Heart left ventricle (tissue), 16 donors: ENCODE measurements around the gene ARL8A. TPM values are rescaled to one million over a fixed set of nuclear protein-coding genes. Genes with fewer than 3 reads are reported as not detected.

Source experiments
- ATAC-seq, 4 donors: fragments of 200-7000 bp; cut with Tn5 transposase; one replicate each; pipeline ENCODE4 v1.9.1; 2020 to 2022; ENCODE audit warnings: moderate library complexity in 4 of 4, mild to moderate bottlenecking in 3 of 4, moderate number of reproducible peaks in 1 of 4
- DNase-seq, 5 donors: peaks; one replicate each; pipeline ENCODE4 v3.0.0-alpha.2; 2020
- H3K27ac ChIP-seq, 12 donors: fragments of 200-600 bp; sonication (generic) in 4 of 12; one replicate each; pipeline versions ENCODE4 v1.5.0 to v1.8.0; 2016 to 2022; ENCODE audit warnings: mild to moderate bottlenecking in 2 of 12
- H3K27me3 ChIP-seq, 9 donors: fragments of 200-600 bp; sonication (generic) in 2 of 9; one replicate each; pipeline versions ENCODE4 v1.5.1 to v1.8.0; 2016 to 2022; ENCODE audit warnings: mild to moderate bottlenecking in 3 of 9
- H3K36me3 ChIP-seq, 9 donors: fragments of 200-600 bp; sonication (generic) in 2 of 9; one replicate each; pipeline versions ENCODE4 v1.5.0 to v1.8.0; 2018 to 2022; ENCODE audit warnings: mild to moderate bottlenecking in 2 of 9
- H3K4me1 ChIP-seq, 12 donors: fragments of 200-600 bp; sonication (generic) in 4 of 12; one replicate each; pipeline versions ENCODE4 v1.5.0 to v1.8.0; 2016 to 2022; ENCODE audit warnings: mild to moderate bottlenecking in 3 of 12
- H3K4me3 ChIP-seq, 12 donors: fragments of 200-600 bp; sonication (generic) in 4 of 12; one replicate each; pipeline versions ENCODE4 v1.5.0 to v1.8.0; 2017 to 2022; ENCODE audit warnings: mild to moderate bottlenecking in 9 of 12, moderate library complexity in 4 of 12
- H3K9me3 ChIP-seq, 12 donors: fragments of 200-600 bp; sonication (generic) in 4 of 12; one replicate each; pipeline versions ENCODE4 v1.5.0 to v1.8.0; 2016 to 2022; ENCODE audit warnings: mild to moderate bottlenecking in 1 of 12
- CTCF ChIP-seq, 12 donors: fragments of 200-600 bp; sonication (generic) in 4 of 12; IDR thresholded peaks; one replicate each; pipeline versions ENCODE4 v1.5.0 to v1.8.0; 2018 to 2022; ENCODE audit warnings: antibody characterized with exemption in 12 of 12, mild to moderate bottlenecking in 5 of 12
- POLR2A ChIP-seq, 2 donors: fragments of 450-650 bp; IDR thresholded peaks; one replicate each; pipeline ENCODE4 v1.6.1; 2017; ENCODE audit warnings: antibody characterized with exemption in 2 of 2, mild to moderate bottlenecking in 2 of 2, moderate library complexity in 2 of 2
- WGBS, 4 donors: extraction: QIAGEN DNeasy Blood & Tissue Kit in 2 of 4; methylation state at CpG; one replicate each; pipeline versions ENCODE4 v1.1.5 to v1.1.7; 2013 to 2018; 5-methylcytosine and 5-hydroxymethylcytosine counted together
- intact Hi-C, 10 donors: fragments of 100-400 bp; cut with DNase I; formaldehyde crosslinking; loops; one replicate each; pipeline versions ENCODE4 v1.11.1 to v1.14.2; 2022
- polyA plus RNA-seq, 2 donors: library from polyadenylated mRNA; stranded (reverse); fragments of 200-250 nt; gene quantifications; one replicate each; pipeline ENCODE4 v1.2.3, GENCODE V29; 2013
- total RNA-seq, 9 donors: library from RNA; depleted of rRNA in 2 of 9; stranded (reverse); fragments of >200 nt in 2 of 9; fragmentation: NEBNext Ultra II Directional in 3 of 9; extraction: Animal tissue kit (Norgen Biotek cat#: 25700) in 3 of 9; gene quantifications; one replicate each; pipeline versions ENCODE4 v1.1.0 to v1.2.4, GENCODE V29; 2016 to 2023
- donor health status: ischemic (EF 13 %, LVEDD 7.1; RV severe dilation, severe dysfunction).
- donor health status: healthy with polysubstance abuse.
- donor health status: DM: no; HTN: yes; CAD: no.
- donor health status: DM: no; HTN: no; CAD: no.
- donor health status: ischemic (EF 25% LVEDD 6.9; RV normal size, moderate dysfunction).
- donor health status: ischemic (EF 25% LVEDD 5.7; RV mildly dilated, moderate dysfunction).
- donor health status: healthy.
- donor health status: DM: yes; HTN: yes; CAD: no.
- donor health status: ischemic (EF 35%, LVEDD 5.7; RV mildly dilated, moderate dysfunction).
- donor health status: nonischemic (EF 11% LVEDD 7.7; RV severe dilation, severe dysfunction).
- donor health status: DM: yes; HTN: yes; CAD: no.
- donor health status: PGD.
- donor health status: ischemic (EF 29% LVEDD 5.4; RV normal size, mild dysfunction).
- donor health status: nonischemic (EF 23%, LVEDD 6.1; RV moderate dilation, normal function).

The ARL8A gene
- total and polyA plus RNA-seq, 11 donors = 22.6 to 86.4 (median 73.3) TPM

- Histone ChIP-seq H3K36me3 (no peaks in the 10 kb centered on the region), H3K9me3 (no peaks in the 10 kb centered on the region), H3K4me3 (no peak overlapping the region), H3K27me3 (peaks cover 0 to 2% (median 0%) of the 10 kb centered on the region in 9 donors), H3K4me1 (peaks cover 0 to 4% (median 0%) of the 10 kb centered on the region in 12 donors), H3K27ac (no peak overlapping the region)
- intact Hi-C loops = loop anchor here in 1 of 10 donors (10.0 kb wide), 1 partner anchor 229 kb away; no protein-coding TSS in a partner anchor
- TF ChIP-seq POLR2A (IDR thresholded peaks at IDR 0.05) (no peak), CTCF (IDR thresholded peaks at IDR 0.05) (no peak)
- no peak for DNase-seq
- no peak for ATAC-seq
- WGBS, 4 donors = 71 to 86% (median 73%) methylated on average over 7 of the region's 7 CpGs
Observed at GRCh38 chr1:202124142-202124541, 20.4 kb downstream of the ARL8A start.

- intact Hi-C loops = loop anchor here in 1 of 10 donors (10.0 kb wide), 1 partner anchor 229 kb away; no protein-coding TSS in a partner anchor
- 89 to 94% (median 89%) methylated on average over 9 to 10 of the region's 10 CpGs for WGBS, 4 donors
- no peak for DNase-seq
- no peaks in the 10 kb centered on the region for H3K9me3 ChIP-seq
- ATAC-seq = no peak
- no peaks in the 10 kb centered on the region for H3K36me3 ChIP-seq
- H3K27ac ChIP-seq = no peak overlapping the region
- TF ChIP-seq CTCF (IDR thresholded peaks at IDR 0.05) (no peak), POLR2A (IDR thresholded peaks at IDR 0.05) (no peak)
- peaks cover 0 to 2% (median 0%) of the 10 kb centered on the region in 9 donors for H3K27me3 ChIP-seq
- H3K4me3 ChIP-seq = no peak overlapping the region
- peaks cover 0 to 7% (median 0%) of the 10 kb centered on the region in 12 donors for H3K4me1 ChIP-seq
Observed at GRCh38 chr1:202123336-202123813, 21.2 kb downstream of the ARL8A start.

- Histone ChIP-seq H3K4me1 (peaks cover 0 to 7% (median 0%) of the 10 kb centered on the region in 12 donors), H3K4me3 (no peak within 1 kb of the TSS), H3K27ac (no peak within 1 kb of the TSS), H3K27me3 (peaks cover 0 to 2% (median 0%) of the 10 kb centered on the region in 9 donors), H3K9me3 (no peaks in the 10 kb centered on the region), H3K36me3 (no peaks in the 10 kb centered on the region)
- TF ChIP-seq CTCF (IDR thresholded peaks at IDR 0.05) (peak in 10 of 12 donors; percentile 14 to 64 (median 41)), POLR2A (IDR thresholded peaks at IDR 0.05) (no peak)
- WGBS, 4 donors = 40 to 54% (median 49%) methylated on average over 16 to 19 of the region's 19 CpGs
- DNase-seq (peak in 3 of 5 donors; percentile 39 to 69 (median 60)), ATAC-seq (peak; percentile 23 to 77 (median 70))
- intact Hi-C loops = loop anchor here in 1 of 10 donors (10.0 kb wide), 1 partner anchor 228 kb away; no protein-coding TSS in a partner anchor
Observed at GRCh38 chr1:202122639-202123335, 21.8 kb downstream of the ARL8A start, which contains the start of gene GPR37L1. GPR37L1 (plus strand) TSS chr1:202122917; CDS start chr1:202122964, 47 bp downstream.

- Histone ChIP-seq H3K27me3 (peaks cover 0 to 2% (median 0%) of the 10 kb centered on the region in 9 donors), H3K4me1 (peaks cover 0 to 7% (median 0%) of the 10 kb centered on the region in 12 donors), H3K4me3 (no peak overlapping the region), H3K27ac (no peak overlapping the region), H3K9me3 (no peaks in the 10 kb centered on the region), H3K36me3 (no peaks in the 10 kb centered on the region)
- intact Hi-C loops = loop anchor here in 2 of 10 donors (2.0 to 10.0 kb wide), 2 partner anchors 114 to 226 kb away; no protein-coding TSS in a partner anchor
- no peak for TF ChIP-seq CTCF (IDR thresholded peaks at IDR 0.05)
- no peak for TF ChIP-seq POLR2A (IDR thresholded peaks at IDR 0.05)
- ATAC-seq (no peak), DNase-seq (no peak)
- WGBS, 4 donors = 73 to 76% (median 75%) methylated on average over 7 of the region's 7 CpGs
Observed at GRCh38 chr1:202121006-202121405, 23.5 kb downstream of the ARL8A start.
